GM10847 (cell line): ENCODE measurements around the gene AP5Z1.

Experiments used
- POLR2A ChIP-seq: IDR thresholded peaks from 2 replicates; pipeline ENCODE4 v1.6.1; 2011; ENCODE audit not compliant: insufficient read length; ENCODE audit errors: extremely low read depth

AP5Z1 gene

GRCh38 chr7:4755045-4755444, 20.4 kb upstream of the AP5Z1 start:
- no peak for TF ChIP-seq POLR2A

GRCh38 chr7:4758111-4758510, 17.3 kb upstream of the AP5Z1 start:
- no peak for TF ChIP-seq POLR2A

GRCh38 chr7:4758791-4759190, 16.6 kb upstream of the AP5Z1 start:
- no peak for TF ChIP-seq POLR2A

GRCh38 chr7:4759211-4759610, 16.2 kb upstream of the AP5Z1 start:
- TF ChIP-seq POLR2A: no peak

GRCh38 chr7:4760952-4761351, 14.5 kb upstream of the AP5Z1 start:
- no peak for TF ChIP-seq POLR2A

- TF ChIP-seq POLR2A: no peak
These were observed 13.0 kb upstream of the AP5Z1 start for GRCh38 chr7:4762121-4763055.

- no peak for TF ChIP-seq POLR2A
These were observed 12.2 kb upstream of the AP5Z1 start for GRCh38 chr7:4763091-4763793.

GRCh38 chr7:4763794-4764185, 11.6 kb upstream of the AP5Z1 start:
- no peak for TF ChIP-seq POLR2A

- no peak for TF ChIP-seq POLR2A
These were observed 10.9 kb upstream of the AP5Z1 start for GRCh38 chr7:4764402-4765007.

- TF ChIP-seq POLR2A: no peak
These were observed 9.5 kb upstream of the AP5Z1 start for GRCh38 chr7:4765776-4766490.

GRCh38 chr7:4766666-4767519, 8.5 kb upstream of the AP5Z1 start:
- no peak for TF ChIP-seq POLR2A

GRCh38 chr7:4768597-4769569, 6.5 kb upstream of the AP5Z1 start:
- TF ChIP-seq POLR2A: no peak

- no peak for TF ChIP-seq POLR2A
These were observed 5.7 kb upstream of the AP5Z1 start for GRCh38 chr7:4769761-4770160.
